ENCODE measurements around the gene KIF2C.

- TF ChIP-seq CTCF (conservative IDR thresholded peaks at IDR 0.05 in 1 of 2, IDR thresholded peaks at IDR 0.05 in 1 of 2; ENCODE audit: low read depth in 1 of 2, low read length in 2 of 2) (no peak), EZH2 (IDR thresholded peaks at IDR 0.05; ENCODE audit: low read length, missing control alignments) (no peak)
These were observed 63.4 kb downstream of the KIF2C start for GRCh38 chr1:44803062-44803311.
